HS-5 (cell line): ENCODE measurements around the gene CKMT1B.
A peak's percentile ranks its signal among the peaks of the same experiment; 100 is the strongest.
"Not testable (repeated sequence)": the region's sequence is repeated elsewhere in the genome, so short reads cannot be mapped to it uniquely, and the experiment has no call there.

Experiments used
- DNase-seq: peaks from one replicate; pipeline ENCODE4 v3.0.0-alpha.2; 2012; ENCODE audit warnings: low read depth

CKMT1B gene

DNA sequence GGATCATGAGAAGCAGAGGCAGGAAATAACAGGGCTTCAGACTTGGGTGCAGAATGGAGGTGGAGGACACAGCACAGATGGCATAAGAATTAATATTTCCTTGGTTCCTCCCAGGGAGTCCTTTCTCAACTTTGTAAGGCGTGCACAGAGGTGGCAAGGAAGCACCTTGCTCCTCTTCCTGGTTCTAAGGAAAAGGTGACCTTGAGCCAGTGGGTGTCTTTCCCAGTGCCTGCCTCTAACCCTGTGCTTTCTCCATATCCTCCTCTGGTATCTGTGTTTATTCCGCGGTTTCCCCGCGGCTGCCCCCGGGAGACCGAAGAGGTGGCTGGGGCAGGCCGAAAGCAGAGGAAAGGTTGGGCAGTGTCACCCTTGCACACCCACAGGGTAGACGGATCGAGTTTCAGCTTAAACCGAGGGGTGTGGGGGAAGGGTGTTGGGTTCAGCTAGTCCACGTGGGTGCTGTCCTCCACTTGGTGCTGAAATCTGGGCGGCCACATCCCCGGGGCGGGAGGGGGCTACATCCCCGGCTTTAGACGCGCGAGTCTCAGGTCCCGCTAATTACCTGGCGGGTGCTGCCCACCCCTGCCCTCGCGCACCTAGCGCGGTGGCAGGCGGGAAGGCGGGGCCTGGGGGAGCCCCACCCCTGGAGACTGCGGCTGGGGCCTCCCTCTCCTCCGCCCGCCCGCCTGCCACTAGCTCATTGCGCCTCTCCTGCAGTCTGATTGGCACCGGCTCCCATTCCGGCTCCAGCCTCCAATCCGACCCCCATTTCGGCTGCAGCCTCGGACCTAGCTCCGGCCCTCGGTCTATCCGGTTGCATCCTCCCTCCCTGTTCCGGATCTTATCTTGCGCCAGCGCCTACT, at the start of gene CKMT1B:
Gene CKMT1B (plus strand): TSS at position 700 of the 863 bp plus-strand sequence. CDS start 192 bp downstream, outside the sequence.
- DNase-seq = not testable (repeated sequence)

DNA sequence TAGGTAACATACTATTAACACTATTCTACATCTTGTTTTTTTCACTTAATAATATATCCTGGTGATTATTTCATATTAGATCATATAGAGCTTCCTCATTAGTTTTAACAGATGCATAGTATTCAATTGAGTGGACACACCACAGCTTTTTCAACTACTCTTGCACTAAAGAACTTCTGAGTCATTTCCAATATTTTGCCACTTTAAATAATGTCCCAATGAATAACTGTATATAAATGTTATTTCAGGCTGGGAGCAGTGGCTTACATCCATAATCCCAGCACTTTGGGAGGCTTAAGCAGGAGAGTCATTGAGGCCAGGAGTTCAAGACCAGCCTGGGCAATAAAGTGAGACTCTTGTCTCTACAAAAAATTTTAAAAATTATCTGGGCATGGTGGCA, 49.6 kb upstream of the CKMT1B start:
- no peak for DNase-seq

DNA sequence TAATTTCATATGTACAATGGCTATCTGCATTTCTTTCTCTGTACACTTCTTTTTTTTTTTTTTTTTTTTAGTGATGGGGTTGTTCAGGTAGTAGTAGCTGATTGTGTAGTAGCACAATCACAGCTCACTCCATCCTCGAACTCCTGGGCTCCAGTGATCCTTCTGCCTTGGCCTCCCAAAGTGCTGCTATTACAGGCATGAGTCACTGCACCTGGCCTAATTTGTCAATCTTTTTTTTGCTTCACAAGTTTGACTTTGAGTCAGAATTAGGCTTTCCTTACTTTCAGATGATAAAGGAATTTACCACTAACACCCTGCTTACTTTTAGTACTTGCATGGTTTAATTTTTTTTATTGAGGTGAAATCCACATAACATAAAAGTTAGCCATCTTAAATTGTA, 48.4 kb upstream of the CKMT1B start:
- DNase-seq = no peak

DNA sequence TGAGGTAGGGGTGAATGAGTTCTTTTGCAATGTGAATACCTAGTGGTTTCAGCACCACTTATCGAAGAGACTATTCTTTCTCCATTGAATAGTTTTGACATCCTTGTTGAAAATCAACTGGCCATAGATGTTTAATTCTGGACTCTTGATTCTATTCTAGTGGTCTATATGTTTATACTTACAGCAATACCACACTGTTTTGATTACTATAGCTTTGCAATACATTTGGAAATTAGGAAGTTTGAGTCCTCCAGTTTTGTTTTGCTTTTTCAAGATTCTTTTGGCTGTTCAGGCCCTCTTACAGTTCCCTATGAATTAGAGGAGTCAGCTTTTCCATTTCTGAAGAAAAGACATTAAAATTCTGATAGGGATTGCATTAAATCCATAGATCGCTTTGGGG, 46.3 kb upstream of the CKMT1B start:
- no peak for DNase-seq

DNA sequence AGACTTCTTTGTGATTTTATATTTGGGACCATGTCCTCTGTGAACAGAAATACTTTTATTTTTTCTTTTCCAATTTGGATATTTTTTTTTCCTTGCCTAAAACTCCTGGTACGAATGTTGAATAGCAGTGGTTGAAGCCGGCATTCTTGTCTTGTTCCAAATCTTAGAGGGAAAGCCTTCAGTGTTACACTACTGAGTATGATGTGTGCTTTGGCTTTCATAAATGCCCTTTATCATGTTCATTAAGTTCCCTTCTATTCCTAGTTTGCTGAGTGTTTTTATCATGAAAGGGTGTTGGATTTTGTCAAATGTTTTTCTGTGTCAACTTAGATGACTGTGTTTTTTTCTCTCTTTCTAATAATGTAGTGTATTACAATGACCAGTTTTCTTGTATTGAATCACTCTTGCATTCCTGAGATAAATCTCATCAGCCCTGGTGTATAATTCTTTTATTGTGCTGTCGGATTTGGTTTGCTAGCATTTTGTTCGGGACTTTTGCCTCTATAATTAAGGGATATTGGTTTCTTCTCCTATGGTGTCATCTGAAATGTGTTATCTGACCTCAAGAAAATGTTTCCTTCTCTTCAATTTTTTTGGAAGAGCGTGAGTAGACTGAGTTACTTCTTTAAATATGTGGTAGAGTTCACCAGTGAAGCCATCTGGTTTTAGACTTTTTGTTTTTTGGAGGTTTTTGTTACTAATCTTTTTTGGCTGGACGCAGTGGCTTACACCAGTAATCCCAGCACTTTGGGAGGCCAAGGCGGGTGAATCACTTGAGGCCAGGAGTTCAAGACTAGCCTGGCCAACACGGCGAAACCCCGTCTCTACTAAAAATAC, 43.1 kb upstream of the CKMT1B start:
- peak; percentile 34 for DNase-seq

DNA sequence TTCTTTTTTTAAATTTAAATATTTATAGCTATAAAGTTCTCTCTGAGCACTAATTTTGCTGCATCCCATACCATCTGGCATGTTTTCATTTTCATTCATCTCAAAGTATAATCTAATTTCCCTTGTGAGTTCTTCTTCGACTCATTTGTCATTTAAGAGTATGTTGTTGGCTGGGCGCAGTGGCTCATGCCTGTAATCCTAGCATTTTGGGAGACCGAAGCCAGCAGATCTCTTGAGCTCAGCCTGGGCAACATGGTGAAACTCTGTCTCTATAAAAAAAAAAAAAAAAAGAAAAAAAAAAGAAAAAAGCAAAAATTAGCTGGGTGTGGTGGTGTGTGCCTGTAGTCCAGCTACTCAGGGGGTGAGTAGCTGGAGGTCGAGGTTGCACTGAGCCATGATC, 41.6 kb upstream of the CKMT1B start:
- DNase-seq = no peak

DNA sequence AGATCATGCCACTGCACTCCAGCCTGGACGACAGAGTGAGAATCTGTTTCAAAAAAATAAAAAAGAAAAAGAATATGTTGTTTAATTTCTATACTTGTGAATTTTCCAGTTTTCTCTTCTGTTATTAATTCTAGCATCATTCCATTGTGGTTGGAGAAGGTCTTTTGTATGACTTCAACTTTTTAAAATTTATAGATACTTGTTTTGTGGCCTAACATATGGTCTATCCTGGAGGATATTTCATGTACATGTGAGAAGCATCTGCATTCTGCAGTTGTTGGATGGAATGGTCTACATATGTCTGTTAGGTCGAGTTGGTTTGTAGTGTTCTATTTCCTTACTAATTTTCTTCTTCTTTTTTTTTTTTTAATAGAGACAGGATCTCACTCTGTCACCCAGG, 40.8 kb upstream of the CKMT1B start:
- no peak for DNase-seq

DNA sequence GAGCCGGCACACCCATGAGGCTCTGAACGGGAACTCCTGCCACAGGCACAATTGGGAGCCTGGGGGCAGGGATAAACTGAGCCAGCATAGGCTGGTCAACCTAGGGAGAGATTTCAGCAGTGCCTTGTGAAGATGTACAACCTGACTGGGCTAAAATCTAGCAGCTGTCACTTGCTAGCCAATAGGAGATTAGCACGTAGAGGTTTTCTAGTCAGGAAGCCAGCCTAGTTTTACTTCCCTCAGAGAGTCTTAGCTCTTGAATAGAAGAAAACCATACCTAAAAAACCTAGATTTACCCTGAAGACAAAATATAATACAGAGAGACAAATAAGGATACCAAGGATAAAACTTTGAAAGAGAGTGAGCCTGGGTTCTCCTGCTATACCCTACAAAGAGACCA, 31.1 kb upstream of the CKMT1B start:
- not testable (repeated sequence) for DNase-seq

DNA sequence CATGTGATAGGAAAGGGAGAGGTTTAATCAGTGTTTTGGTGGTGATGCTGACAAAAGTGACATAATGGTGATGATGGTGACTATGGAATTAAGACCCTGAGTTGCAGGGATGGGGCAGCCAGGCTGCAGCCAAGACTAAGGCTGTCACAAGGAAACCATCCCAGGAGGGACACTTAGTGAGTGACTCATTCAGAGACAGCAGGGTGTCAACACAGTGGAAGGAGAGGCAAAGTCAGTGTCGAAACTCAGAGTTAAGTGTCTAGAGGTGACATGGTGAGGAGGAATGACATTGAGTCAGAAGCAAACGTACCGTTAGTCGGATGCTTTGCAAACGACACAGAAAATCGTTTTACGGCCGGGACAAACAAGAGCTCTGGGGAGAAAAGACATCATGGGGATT, 30.0 kb upstream of the CKMT1B start:
- not testable (repeated sequence) for DNase-seq

DNA sequence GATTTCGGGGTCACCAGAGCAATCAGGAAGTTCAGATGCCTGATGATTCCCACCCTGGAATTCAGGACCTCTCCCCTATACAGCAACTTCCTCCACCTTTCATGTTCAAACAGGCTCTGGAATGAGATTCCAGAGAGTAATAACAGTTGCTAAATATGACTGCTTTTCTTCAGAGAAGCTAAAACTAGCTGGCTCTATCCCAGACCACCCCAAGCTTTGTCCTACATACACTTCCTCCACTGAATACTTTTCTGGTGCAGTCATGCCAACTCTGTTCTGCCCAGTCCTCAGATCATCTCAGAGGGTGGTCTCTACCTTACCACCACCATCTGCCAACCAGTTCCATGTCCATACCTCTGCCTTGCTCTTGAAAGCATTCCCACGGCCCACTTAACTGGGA, 27.2 kb upstream of the CKMT1B start:
- not testable (repeated sequence) for DNase-seq

DNA sequence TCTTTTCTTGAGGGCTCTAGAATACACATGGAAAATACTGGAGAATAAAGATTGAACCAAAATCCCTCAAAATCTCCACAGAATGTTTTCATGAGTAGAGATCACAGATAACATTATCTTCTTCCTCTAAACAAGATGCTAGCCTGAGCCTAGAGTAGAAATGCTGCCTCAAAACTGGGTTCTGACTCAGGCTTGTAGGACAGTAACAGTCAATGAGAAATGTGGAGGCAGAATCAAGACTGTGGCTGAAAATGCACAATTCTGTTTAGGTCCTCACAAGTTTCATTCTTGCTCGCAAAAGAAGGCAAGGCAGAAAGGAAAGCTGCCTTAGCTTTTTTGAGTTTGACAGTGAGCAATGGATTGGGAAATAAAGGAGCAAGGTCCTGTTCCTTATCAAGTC, 19.2 kb upstream of the CKMT1B start:
- DNase-seq = not testable (repeated sequence)

DNA sequence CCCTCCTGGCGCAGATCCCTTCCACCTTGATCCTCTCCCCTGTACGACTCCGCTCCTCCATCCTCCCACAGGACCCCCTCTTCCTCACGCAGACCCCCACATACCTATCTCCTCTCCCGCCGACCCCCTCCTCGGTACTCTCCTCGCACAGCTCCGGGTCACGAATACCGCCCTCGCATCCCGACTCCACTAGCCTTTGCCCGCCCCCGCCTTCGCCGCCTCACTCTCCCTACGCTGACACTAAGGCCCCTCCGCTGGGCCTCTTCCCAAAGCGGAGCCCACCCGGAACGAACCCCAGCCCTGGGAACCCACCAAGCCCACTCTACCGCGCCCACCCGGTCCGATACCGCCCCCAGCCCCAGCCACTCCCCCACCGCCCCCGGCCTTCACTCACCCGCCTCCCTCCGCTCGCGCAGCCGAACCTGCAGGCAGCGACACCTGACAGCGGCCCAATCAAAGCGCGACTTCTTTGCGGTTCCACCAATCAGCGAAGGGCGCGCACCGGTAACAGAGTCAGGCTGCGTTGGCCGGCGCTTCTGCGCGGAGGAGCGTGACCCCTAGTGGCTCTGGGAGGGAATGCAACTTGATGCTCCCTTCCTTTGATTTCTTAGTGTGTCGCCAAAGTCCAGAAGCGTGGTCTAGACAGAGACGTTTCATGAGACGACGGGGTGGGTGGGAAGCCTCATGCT, 3.9 kb upstream of the CKMT1B start, which contains the start of gene PPIP5K1:
Gene PPIP5K1 (minus strand): TSS at position 431 of the 689 bp plus-strand sequence. CDS start 5,704 bp downstream, outside the sequence.
- DNase-seq = not testable (repeated sequence)

DNA sequence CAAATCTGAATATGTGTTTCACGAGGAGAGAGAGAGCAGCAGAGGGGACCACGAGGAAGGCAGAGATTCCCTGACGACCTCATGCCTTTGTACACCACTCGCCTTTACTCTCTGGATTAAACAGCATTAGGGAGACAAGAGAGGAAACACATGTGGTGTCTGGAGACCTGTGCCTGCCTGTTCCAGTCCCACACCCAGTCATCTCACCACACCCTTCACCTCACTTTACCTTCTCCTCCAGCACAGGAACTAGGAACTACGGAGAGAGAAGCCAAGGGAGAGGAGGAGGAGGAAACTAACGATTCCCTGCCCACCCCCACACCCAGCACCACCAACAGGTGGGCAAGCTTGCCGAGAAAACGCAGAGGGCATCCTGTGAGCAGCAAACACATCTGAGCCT, 986 bp upstream of the CKMT1B start:
- not testable (repeated sequence) for DNase-seq

DNA sequence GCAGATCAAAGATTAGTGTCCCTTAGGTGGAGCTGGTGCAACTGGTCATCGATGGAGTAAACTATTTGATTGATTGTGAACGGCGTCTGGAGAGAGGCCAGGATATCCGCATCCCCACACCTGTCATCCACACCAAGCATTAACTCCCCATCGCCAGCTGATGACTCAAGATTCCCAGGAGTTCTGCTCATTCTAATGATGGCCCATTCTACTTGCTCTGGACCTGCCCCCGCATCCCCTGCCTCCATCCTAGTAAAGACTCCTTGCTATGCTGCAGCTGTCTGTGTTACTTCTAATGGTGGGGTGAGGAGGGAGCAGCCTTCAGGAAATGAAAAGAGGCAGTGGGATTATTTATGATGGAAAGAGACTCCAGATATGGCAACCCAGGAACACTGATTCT, 5.3 kb downstream of the CKMT1B start:
- DNase-seq = not testable (repeated sequence)

DNA sequence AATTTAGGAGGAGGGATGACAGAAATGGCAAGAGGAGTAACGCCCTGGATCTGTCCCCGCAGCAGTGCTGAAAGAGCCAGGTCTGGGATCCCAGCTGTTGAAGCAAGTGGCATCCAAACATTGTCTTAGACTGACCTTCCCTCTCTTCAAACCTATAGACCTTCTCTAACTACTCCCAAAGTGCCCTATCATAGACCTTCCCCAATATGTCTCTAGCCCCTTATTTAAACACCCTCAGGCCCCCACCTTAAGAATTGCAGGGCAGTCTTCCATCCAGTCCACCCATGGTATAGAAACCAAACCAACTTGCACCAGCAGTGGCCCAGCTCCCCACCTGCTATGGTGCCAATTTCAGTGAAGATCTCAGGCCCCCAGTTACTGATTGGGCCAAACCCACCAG, 6.4 kb downstream of the CKMT1B start:
- DNase-seq = not testable (repeated sequence)

DNA sequence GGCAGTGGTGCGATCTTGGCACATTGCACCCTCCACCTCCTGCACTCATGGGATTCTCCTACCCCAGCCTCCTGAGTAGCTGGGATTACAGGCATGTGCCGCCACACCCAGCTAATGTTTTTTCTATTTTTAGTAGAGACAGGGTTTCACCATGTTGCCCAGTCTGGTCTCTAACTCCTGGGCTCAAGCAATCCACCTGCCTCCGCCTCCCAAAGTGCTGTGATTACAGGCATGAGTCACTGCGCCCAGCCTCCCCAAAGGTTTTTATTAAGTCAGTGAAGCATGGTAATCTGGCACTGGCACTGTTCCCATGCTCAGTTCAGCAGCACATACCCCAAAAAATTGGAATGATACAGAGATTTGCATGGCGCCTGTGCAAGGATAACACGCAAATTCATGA, 8.4 kb downstream of the CKMT1B start:
- not testable (repeated sequence) for DNase-seq

DNA sequence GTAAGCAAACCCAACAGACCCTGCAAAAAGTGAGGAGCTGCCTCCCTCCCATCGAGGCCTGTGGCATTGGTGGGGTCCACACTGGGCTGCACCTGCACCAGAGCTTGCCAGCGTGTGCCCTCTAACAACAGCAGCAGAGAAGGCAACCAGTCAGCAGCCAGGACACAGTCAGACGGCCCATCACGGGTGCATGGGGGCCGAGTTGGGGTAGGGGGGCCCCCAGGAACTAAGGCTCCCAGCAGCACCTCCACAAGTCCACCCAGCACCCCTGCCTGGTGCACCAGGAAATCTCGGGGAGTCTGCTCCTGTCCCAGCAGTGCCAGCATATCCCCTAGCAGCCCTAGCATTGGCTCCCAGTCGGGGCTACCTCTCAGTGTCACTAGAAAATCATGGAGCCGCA, 23.9 kb downstream of the CKMT1B start:
- DNase-seq = not testable (repeated sequence)

DNA sequence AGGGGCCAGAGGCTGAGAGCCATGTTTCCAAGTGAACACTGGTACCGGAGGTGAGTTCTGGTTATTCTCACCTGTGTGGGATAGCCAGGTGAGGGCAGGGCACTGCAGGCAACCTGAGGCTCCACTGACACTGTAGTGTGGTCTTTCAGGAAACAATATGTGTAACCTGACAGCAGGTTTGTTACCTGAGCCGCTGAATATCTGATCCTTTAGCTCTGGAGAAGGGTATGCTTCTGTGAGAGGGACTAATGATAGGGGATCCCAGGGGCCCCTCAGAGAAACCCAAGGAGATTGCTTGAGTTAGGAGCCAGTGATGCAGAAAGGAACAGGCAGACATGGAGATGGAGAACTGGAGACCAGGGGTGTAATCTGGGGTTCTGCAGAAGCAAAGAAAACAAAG, 24.9 kb downstream of the CKMT1B start, which contains the start of gene STRC:
Gene STRC (minus strand): TSS at position 101 of the 400 bp plus-strand sequence. CDS start 78 bp downstream, at position 23.
- DNase-seq = not testable (repeated sequence)

DNA sequence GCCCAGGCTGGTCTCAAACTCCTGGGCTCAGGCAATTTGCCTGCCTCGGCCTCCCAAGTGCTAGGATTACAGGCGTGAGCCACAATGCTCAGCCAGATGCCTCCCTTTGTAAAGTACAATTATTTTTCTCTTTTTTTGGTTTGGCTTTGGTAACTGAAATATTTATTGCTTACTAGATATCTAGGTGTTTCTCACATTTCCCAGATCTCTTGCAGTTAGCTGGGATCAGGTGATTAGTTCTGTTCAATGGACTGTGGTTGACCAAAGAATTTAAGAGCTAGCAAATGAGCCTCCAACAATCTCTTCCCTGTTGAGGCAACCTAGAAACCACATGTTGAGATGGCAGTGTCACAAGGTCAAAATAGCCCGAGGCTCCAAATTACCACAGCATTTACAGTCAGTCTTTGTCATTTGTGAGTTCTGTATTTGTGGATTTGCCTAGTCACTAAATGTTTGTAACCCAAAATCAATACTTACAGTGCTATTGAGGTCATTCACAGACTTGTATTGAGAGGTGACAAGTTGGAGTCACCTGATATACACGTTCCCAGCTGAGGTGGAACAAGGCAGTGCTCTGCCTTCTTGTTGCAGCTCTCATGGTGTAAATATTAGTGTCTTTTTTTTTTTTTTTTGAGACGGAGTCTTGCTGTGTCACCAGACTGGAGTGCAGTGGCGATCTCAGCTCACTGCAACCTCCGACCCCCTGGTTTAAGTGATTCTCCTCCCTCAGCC, 28.4 kb downstream of the CKMT1B start:
- not testable (repeated sequence) for DNase-seq

DNA sequence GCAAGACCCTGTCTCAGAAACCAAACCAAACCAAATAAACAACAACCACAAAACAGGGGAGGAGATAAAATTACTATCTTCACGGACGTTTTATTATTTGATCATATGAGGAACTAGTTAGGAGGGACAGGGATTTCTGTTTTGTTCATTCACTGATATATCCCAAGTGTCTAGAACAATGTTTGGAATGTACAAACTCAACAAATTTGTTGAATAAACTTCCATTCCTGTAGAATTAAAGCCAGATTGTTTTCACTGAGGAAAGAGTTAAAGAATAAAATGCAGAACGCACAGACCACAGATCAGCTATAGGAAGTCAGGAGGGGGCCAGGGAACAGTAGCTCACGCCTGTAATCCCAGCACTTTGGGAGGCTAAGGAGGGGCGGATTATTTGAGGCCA, 31.3 kb downstream of the CKMT1B start:
- no peak for DNase-seq

DNA sequence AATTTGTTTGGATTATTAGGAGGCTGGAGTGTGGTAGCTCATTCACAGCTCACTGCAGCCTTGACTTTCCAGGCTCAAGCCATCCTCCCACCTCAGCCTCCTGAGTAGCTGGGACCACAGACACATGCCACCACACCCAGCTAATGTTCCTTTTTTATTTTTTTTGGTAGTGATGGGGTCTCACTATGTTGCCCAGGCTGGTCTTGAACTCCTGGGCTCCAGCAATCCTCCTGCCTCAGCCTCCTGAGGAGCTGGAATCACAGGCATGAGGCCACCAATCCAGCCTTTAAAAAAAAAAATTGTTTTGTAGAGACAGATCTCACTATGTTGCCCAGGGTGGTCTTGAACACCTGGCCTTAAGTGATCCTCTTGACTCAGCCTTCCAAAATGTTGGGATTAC, 33.1 kb downstream of the CKMT1B start:
- not testable (repeated sequence) for DNase-seq
